Sciatic nerve (tissue), 2 donors: ENCODE measurements around the gene SULT1B1. TPM values are rescaled to one million over a fixed set of nuclear protein-coding genes. Genes with fewer than 3 reads are reported as not detected.

ENCODE experiments used
- ATAC-seq: fragments of 200-7000 bp; cut with Tn5 transposase; one replicate; pipeline ENCODE4 v1.9.1; 2020; ENCODE audit warnings: mild to moderate bottlenecking, moderate library complexity
- DNase-seq: peaks from one replicate; pipeline ENCODE4 v3.0.0-alpha.2; 2020; ENCODE audit warnings: low spot score
- intact Hi-C: fragments of 100-400 bp; cut with DNase I; formaldehyde crosslinking; loops from one replicate; pipeline ENCODE4 v1.14.2; 2022
- total RNA-seq: library from RNA; stranded (reverse); fragmentation: NEBNext Ultra II Directional; extraction: Animal tissue kit (Norgen Biotek cat#: 25700); gene quantifications from one replicate; pipeline ENCODE4 v1.2.1, GENCODE V29; 2021
- donor health status: DM: no; HTN: no; CAD: no.
- donor health status: DM: no; HTN: no; CAD: no.

SULT1B1 gene
- total RNA-seq, 1 donor from 2014 or later, result 1.3 TPM

DNA sequence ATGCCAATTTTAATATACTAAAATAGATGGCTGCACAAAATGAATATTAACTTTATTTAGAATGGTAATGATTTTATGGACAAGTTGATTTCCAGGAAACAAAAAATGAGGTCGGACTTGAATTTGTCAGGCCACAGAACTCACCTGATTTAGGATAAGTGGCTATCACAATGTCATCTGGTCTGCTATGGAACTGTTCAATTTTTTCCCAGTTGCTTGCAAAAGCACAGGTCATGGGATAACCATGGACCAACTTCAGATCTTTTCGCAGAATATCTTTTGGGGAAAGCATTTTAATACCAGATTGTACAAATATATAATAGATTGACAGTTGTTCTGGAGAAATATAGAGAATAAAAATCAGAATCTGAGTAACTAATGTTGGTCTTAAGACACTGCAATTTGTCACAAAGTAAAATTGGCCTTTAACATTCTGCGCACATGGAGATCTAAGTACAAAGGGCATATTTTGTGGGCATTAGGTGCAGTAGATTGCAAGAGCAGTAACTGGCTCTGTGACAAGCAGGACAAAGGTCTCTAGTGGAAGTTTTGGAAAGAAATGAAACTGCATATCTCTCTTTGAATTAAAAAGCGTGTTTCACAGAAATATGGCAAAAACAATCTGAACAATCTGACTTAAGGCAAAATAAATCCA, 5.4 kb downstream of the SULT1B1 start:
- intact Hi-C loops, result no loop called here
- DNase-seq, result no peak
- no peak for ATAC-seq

GRCh38 chr4:69753686-69754085, 6.7 kb downstream of the SULT1B1 start:
- ATAC-seq (no peak), DNase-seq (no peak)
- intact Hi-C loops, result no loop called here

GRCh38 chr4:69750346-69750745, 10.1 kb downstream of the SULT1B1 start:
- intact Hi-C loops, result no loop called here
- DNase-seq, result no peak
- no peak for ATAC-seq

- ATAC-seq, result peak; percentile 52
- DNase-seq, result no peak
- intact Hi-C loops, result no loop called here
Observed at GRCh38 chr4:69749771-69750170, 10.6 kb downstream of the SULT1B1 start.

GRCh38 chr4:69748173-69748572, 12.2 kb downstream of the SULT1B1 start:
- intact Hi-C loops, result no loop called here
- ATAC-seq (no peak), DNase-seq (no peak)

GRCh38 chr4:69744157-69744478, 16.3 kb downstream of the SULT1B1 start:
- intact Hi-C loops, result no loop called here
- DNase-seq (no peak), ATAC-seq (peak; percentile 41)

DNA sequence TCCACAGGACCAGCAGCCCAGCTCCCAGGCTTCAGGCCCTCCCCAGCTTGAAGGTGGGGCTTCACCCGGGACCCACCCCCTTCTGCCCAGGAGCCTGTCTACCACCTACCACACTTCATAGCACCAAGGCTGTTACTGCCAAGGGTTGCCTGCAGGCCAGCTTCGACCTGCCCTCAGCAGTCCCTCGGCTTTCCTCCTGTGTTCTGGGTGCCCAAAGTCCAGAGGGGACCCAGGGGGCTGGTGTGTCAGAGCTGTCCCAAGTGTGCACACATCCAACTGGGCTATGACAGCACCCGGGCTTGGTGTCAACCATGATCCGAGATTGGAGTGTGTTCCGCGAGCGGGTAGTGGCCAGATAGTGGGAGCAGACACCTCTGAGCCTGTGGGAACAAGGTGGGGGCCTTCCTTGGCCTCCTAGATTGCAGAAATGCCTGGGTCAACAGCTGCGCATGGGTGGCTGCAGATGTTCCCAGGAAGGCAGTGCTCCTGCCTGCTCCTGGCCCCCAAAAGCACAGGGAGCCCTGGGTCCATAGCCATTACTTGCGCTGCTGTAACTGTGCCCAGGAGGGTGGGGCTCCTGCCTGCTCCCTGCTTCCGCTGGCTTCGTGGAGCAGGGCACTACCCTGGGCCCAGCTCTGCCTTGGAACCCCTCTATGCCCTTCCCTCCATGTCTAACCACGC, 16.8 kb downstream of the SULT1B1 start:
- ATAC-seq (peak; percentile 13), DNase-seq (no peak)
- intact Hi-C loops, result no loop called here

- intact Hi-C loops, result no loop called here
- ATAC-seq (no peak), DNase-seq (no peak)
Observed at GRCh38 chr4:69742596-69742995, 17.8 kb downstream of the SULT1B1 start.

GRCh38 chr4:69738872-69739271, 21.5 kb downstream of the SULT1B1 start:
- no peak for ATAC-seq

DNA sequence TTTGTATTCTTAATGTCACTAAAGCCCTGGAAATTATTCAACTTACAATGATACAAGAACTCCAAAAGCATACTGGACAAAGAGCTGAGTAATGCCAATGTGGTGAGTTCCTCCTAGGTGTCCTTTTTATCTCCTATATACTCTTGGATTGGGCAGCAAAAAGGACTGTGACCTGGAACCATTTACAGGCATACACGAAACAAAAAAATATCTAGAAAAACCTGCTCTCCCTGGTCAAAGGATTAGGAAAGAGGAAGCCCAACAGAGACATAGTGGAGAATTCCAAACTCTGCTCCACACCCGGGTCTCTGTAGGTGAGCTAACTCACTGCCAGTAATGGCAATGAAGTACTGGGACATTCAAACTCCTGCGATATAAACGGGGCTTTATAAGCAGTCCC, 25.3 kb downstream of the SULT1B1 start:
- intact Hi-C loops, result no loop called here
- no peak for ATAC-seq
- no peak for DNase-seq

More at GRCh38 chr4:69738872-69739271, 21.5 kb downstream of the SULT1B1 start:
- intact Hi-C loops, result no loop called here
- no peak for DNase-seq

DNA sequence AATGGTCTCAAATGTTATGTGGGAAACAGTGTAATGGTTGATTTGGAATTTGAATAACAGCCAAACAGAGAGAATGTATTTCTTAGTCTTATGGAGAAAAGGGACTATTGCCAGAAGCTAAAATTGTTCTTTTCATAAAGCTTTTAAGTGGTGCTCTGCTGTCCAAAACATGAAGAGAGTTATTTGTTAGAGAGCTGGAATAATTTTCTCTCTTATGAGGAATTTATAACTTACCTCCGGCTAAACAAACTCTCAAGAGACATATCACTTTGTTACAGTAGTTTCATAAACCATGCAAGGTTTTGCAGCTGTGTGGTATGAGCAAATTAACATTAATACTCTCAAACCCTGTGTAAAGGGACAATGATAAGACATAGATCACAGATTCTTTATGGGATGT, 28.6 kb downstream of the SULT1B1 start:
- intact Hi-C loops, result no loop called here
- DNase-seq (no peak), ATAC-seq (no peak)

GRCh38 chr4:69731241-69731640, 29.2 kb downstream of the SULT1B1 start:
- no peak for DNase-seq
- intact Hi-C loops, result no loop called here
- no peak for ATAC-seq

- intact Hi-C loops, result no loop called here
Observed at GRCh38 chr4:69730002-69730401, 30.4 kb downstream of the SULT1B1 start.

GRCh38 chr4:69727926-69728325, 32.5 kb downstream of the SULT1B1 start:
- ATAC-seq (no peak), DNase-seq (no peak)
- intact Hi-C loops, result no loop called here

More at GRCh38 chr4:69730002-69730401, 30.4 kb downstream of the SULT1B1 start:
- ATAC-seq (no peak), DNase-seq (no peak)

- intact Hi-C loops, result no loop called here
- ATAC-seq (no peak), DNase-seq (no peak)
Observed at GRCh38 chr4:69727426-69727825, 33.0 kb downstream of the SULT1B1 start.

GRCh38 chr4:69726971-69727370, 33.4 kb downstream of the SULT1B1 start:
- no peak for DNase-seq
- intact Hi-C loops, result no loop called here
- no peak for ATAC-seq

GRCh38 chr4:69718396-69719271, 41.8 kb downstream of the SULT1B1 start:
- intact Hi-C loops, result no loop called here
- DNase-seq (no peak), ATAC-seq (no peak)

- intact Hi-C loops, result no loop called here
- ATAC-seq, result no peak
- no peak for DNase-seq
Observed at GRCh38 chr4:69717778-69718177, 42.6 kb downstream of the SULT1B1 start.

DNA sequence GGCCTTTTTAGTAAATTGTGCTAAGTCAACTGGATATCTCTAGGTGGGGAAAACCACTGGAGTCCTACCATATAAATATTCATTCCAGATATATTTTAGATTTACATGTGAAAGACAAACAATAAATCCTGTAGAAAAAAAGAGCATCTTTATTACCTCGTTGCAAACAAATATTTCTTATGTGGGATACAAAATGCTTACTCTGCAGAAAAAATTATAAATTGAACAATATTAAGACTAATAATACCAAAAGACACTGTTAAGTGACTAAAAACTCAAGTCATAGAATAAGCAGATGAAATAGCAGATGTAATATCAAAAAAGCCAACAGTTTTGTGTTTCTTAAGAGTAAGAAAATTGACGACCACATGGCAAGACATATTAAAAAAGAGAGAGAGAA, 43.8 kb downstream of the SULT1B1 start:
- DNase-seq (no peak), ATAC-seq (no peak)
- intact Hi-C loops, result no loop called here

GRCh38 chr4:69714086-69714485, 46.3 kb downstream of the SULT1B1 start:
- DNase-seq (no peak), ATAC-seq (no peak)
- intact Hi-C loops, result no loop called here
